GM19324 (cell line): ENCODE measurements around the gene FANCC.

Experiments used
- ATAC-seq: cut with Tn5 transposase; IDR thresholded peaks from one replicate; pipeline ENCODE4 v1.9.1; 2021; ENCODE audit warnings: mild to moderate bottlenecking, moderate library complexity; ENCODE audit not compliant: unreplicated experiment, low FRiP score

The FANCC gene

DNA sequence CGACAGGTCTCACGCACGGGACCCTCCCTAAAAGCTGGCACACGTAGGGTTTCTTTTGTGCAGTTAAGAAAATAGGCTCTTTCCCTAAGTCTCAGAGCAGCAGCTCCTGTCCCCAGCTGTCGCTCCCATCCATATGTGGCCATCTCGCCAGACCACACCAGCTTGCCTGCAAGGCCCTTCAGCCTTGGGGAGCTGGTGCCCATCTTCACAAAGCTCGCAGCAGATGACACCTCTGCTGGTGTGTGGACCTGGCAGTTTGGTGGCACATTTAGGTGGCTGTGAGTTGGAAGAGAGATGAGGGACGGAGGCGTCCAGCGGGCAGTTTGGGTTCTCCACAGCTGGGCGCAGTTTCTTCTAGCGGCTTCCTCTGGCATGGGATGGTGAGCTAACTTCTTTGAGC is 239.0 kb downstream of the FANCC start:
- no peak for ATAC-seq

GRCh38 chr9:95077766-95078370 is 239.6 kb downstream of the FANCC start:
- ATAC-seq = no peak

GRCh38 chr9:95077053-95077765 is 240.3 kb downstream of the FANCC start:
- ATAC-seq = no peak

- ATAC-seq = no peak
These were observed 240.8 kb downstream of the FANCC start for GRCh38 chr9:95076696-95077052.

- no peak for ATAC-seq
These were observed 241.8 kb downstream of the FANCC start for GRCh38 chr9:95075700-95076099.

DNA sequence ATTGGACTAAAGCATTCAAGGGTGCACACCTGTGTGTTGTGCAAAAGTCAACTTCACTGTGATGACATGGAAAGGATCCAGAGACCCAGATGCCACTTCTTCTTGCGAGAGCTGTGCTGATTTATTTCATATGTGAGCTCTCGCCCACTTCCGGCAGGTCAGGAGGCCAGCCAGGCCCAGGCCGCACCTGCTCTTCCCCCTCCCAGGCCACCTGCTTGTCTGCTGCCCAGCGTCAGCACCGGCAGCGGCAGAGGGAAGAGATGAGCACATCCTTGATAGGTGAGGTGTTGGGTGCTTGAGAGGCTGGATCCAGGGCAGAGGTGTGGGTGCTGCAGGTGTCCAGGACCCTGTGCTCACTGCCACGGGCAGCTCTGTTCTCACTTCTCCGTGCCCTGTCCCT is 242.9 kb downstream of the FANCC start:
- ATAC-seq = no peak

- no peak for ATAC-seq
These were observed 243.6 kb downstream of the FANCC start for GRCh38 chr9:95073918-95074317.

GRCh38 chr9:95073042-95073607 is 244.4 kb downstream of the FANCC start:
- no peak for ATAC-seq

GRCh38 chr9:95071925-95072324 is 245.6 kb downstream of the FANCC start:
- no peak for ATAC-seq

GRCh38 chr9:95071450-95071849 is 246.1 kb downstream of the FANCC start:
- no peak for ATAC-seq

DNA sequence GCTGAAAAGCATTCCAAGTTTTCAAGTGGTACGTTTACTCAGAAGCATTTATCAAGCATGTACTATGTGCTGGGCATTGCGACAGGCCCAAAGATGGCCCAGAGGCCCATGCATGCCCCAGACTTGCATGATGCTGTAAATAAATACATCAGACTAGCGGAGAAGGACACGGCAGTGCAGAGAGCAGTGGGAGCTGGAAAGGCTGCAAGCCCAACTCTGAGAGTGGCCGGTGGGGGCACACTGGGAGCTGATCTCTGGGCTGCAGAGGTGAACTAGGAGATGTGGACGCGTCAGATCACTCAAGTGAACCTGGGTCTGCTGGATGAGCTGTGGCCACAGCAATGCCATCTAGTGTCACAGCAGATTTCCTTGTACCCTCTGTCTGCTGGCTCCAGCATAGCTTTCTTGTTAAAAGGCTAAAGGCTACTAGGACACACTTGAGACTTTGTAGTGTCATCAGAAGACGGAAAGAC is 246.9 kb downstream of the FANCC start:
- ATAC-seq = no peak

- ATAC-seq = no peak
These were observed 249.6 kb downstream of the FANCC start for GRCh38 chr9:95067897-95068296.

DNA sequence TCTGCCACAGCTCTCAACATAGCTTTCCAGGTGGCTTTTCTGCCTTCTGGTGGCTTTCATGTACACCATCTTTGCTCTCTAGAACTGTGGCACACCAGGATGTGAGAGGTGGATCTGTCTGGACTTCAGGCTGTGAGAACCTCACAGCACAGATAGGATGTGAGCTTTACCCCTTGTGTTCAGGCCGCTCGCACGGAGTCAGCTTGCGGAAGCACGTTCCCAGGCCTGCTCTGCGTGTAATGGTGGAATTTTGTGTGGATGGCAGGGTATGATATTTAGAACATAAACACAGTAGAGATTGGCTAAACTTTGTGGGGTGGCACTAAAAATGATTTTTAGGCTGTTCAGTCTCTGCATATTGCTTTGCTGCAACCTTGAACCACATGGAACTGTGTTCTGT is 250.5 kb downstream of the FANCC start:
- no peak for ATAC-seq

DNA sequence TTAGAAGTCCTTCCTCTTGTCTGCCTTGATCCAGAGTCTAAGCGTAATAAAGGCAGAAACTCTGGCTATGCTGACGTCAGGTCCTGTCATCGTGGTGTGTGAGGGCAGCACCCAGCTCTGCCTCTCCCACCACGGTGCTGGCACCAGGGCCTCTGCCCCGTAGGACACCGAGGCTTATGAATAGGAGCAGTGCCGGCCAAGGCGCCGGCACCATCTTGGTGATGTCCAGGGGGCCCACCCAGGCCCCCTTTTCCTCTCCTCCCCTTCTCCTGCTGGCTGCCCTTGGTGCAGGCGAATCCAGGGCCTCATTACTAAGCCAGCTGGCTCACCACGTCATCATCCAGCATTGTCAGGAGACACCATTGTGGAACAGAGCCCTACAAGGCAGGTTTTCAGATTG is 252.3 kb downstream of the FANCC start:
- ATAC-seq = no peak

- ATAC-seq = no peak
These were observed 254.2 kb downstream of the FANCC start for GRCh38 chr9:95063300-95063699.

DNA sequence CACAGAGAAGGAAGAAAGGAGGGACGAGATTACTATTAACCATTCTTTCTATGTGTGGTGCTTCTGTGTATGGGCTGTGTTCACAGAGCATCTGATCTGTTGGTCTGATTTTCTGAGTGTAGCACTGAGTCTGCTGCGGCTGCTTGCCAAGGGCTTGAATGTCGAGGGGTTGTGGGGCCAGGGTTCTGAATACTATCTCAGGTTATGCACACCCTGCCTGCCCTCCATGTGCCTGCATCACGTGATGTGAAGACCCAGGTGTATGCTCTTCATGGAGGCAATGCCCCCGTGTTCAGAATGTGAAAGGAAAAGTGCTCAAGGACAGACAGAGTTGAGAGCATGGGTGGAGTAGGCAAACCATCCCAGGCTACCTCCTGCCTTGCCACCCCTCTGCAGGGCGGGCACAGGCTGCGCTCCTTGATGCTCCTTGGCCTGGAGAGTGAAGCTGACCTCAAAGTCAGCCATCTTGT is 254.9 kb downstream of the FANCC start:
- no peak for ATAC-seq

DNA sequence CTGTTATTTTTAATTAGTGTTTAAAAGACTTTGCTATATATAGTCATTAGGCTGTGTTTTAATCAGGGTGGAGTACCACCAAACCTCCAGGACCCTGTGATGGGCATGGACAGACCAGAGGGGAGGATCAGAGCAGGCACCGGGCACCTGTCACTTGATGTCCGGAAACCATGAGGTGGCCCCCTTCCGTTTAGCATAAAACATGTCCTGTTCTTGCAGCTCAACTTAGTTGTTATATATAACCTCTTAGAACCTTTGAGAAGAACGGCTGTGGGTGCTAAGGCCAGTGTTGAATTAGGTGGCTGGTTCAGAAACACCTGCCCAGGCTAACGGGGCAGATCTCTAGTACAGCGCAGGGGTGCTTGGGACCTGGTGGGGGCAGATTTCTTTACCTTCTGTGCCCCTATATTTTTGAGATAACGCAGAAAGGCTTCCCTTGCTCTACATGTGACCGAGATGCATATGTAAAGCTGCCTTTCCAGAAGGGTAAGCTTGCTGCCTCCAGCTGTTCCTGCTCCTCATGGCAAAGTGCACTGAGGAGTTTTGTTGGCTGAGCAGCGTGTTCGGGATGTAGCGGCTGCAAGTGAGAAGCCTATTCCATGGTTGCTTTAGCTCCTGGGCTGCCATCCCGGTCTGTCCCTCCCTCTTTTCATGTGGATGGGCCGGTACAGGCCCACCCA is 255.5 kb downstream of the FANCC start:
- no peak for ATAC-seq

DNA sequence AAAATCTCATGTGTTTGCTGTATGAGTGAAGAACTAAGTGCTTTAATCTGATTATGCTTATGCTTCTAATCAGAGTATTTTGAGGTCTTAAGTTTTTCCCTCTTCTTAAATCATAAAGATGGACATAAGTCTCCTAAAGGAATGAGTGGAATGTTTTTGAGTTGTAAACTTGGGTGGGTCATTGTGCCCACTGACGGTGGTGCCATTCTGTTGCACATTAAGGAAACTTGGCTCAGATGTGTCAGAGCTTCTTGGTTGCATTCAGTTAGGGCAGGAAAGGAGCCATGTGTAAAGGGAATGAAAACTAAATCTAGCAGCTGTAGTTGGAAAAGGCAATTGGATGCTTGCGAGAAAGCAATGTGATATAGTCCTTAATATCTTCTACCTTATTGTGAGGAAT is 256.6 kb downstream of the FANCC start:
- no peak for ATAC-seq

DNA sequence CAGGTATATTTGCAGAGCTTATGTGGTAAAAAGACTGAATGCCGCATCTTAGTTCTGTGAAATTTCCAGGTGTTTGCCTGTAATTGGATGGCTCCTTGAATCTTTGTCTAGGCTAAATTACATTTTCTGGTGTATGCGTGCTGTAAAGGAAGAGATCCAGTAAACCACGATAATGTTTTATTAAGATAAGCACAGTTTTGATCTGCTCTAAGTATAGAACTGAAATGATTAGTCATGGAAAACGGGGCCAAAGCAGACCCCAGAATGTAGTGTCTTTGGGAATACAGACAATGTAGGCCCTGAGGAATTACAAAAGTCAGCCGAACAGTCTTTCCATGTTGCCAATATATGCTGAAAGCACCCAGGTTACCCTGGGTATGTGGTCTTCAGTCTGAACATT is 257.3 kb downstream of the FANCC start:
- no peak for ATAC-seq

GRCh38 chr9:95058795-95059386 is 258.6 kb downstream of the FANCC start:
- no peak for ATAC-seq
